K562 (cell line): ENCODE results near the gene SMARCD2. TPM values are rescaled to one million over a fixed set of nuclear protein-coding genes. Genes with fewer than 3 reads are reported as not detected.

Experiments
- FUS ChIP-seq: fragments of 200-400 bp; formaldehyde crosslinking; optimal IDR thresholded peaks from 2 replicates; pipeline ENCODE3; 2017; ENCODE audit warnings: low read depth, low read length
- HMGN3 ChIP-seq: IDR thresholded peaks from 2 replicates; pipeline ENCODE4 v1.6.1; 2011; ENCODE audit warnings: borderline replicate concordance, low read depth, mild to moderate bottlenecking, mixed read lengths, low read length; ENCODE audit not compliant: insufficient read length; ENCODE audit errors: extremely low read depth
- POLR2AphosphoS2 ChIP-seq: IDR thresholded peaks from 2 replicates; pipeline ENCODE4 v1.6.1; 2012; ENCODE audit warnings: low read length, improper control_type of control experiment
- POLR3G ChIP-seq: IDR thresholded peaks from 2 replicates; pipeline ENCODE4 v1.6.1; 2011; ENCODE audit not compliant: insufficient read length, insufficient replicate concordance; ENCODE audit errors: extremely low read depth
- SMARCE1 ChIP-seq: fragments of 450-650 bp; IDR thresholded peaks from 2 replicates; pipeline ENCODE4 v1.7.1; 2016; ENCODE audit warnings: mild to moderate bottlenecking
- SREBF2 ChIP-seq: sonication (generic); formaldehyde crosslinking; IDR thresholded peaks from 2 replicates; pipeline ENCODE4 v1.4.0; 2020; ENCODE audit warnings: mild to moderate bottlenecking, missing genetic modification reagents
- YBX1 ChIP-seq: fragments of 450-650 bp; IDR thresholded peaks from 2 replicates; pipeline ENCODE4 v1.7.1; 2016; ENCODE audit warnings: mild to moderate bottlenecking
- YY1 ChIP-seq, 3 experiments: IDR thresholded peaks; 2 replicates each; pipeline ENCODE4 v1.6.1; 2011; ENCODE audit warnings: low read length in 2 of 3, mild to moderate bottlenecking in 2 of 3, moderate library complexity in 2 of 3, borderline replicate concordance in 1 of 3, control low read depth in 1 of 3, low read depth in 1 of 3; ENCODE audit not compliant: insufficient read depth in 3 of 3, insufficient replicate concordance in 2 of 3, control insufficient read depth in 1 of 3, insufficient read length in 1 of 3; ENCODE audit errors: extremely low read depth in 1 of 3
- ZNF583 ChIP-seq: fragments of 250-450 bp; sonication (Bioruptor Pico); IDR thresholded peaks from 2 replicates; pipeline ENCODE4 v1.4.0; 2020
- polyA plus RNA-seq, 8 experiments: library from polyadenylated mRNA; depleted of rRNA in 4 of 8; stranded (reverse) in 5 of 8; unstranded in 3 of 8; fragments of >200 nt; fragmentation: Nextera tagmentation in 2 of 8; fragmentation: Illumina TruSeq in 1 of 8; extraction: Ambion mirVana in 2 of 8; extraction: Trizol in 1 of 8; gene quantifications; 2 replicates each; pipeline versions ENCODE4 v1.2.1 to v1.2.3, GENCODE V29; 2011 to 2014; ENCODE audit warnings: inconsistent platforms in 1 of 8, missing spikeins in 1 of 8
- total RNA-seq, 7 experiments: library from RNA; depleted of rRNA in 6 of 7; stranded (reverse); fragments of >200 nt in 6 of 7; fragmentation: Illumina TruSeq in 2 of 7; extraction: Trizol in 2 of 7; gene quantifications; 2 replicates each; pipeline versions ENCODE4 v1.2.1 to v1.2.3, GENCODE V29; 2011 to 2021; ENCODE audit warnings: low replicate concordance in 1 of 7
- TF ChIP-seq, protein P1 (sequence below): fragments of 150-350 bp; conservative IDR thresholded peaks from 2 replicates; pipeline ENCODE4 v1.6.1; 2014; ENCODE audit warnings: low read length
- TF ChIP-seq, protein P2 (sequence below), 2 experiments: fragments of 450-650 bp in 1 of 2; sonication (generic) in 1 of 2; formaldehyde crosslinking in 1 of 2; IDR thresholded peaks; 2 replicates each; pipeline versions ENCODE4 v1.7.1 to v1.9.0; 2016 to 2022; ENCODE audit warnings: inconsistent platforms in 1 of 2, mild to moderate bottlenecking in 1 of 2, missing genetic modification reagents in 1 of 2
- TF ChIP-seq, protein P3 (sequence below): sonication (generic); formaldehyde crosslinking; IDR thresholded peaks from 2 replicates; pipeline ENCODE4 v1.8.0; 2022; ENCODE audit warnings: mild to moderate bottlenecking, missing genetic modification reagents

SMARCD2 gene
- total and polyA plus RNA-seq, 9 of the 15 experiments (the other 6 are each of a cell fraction or from before 2014, with no cell fraction given): 1.7 to 114 (median 90.3) TPM

DNA sequence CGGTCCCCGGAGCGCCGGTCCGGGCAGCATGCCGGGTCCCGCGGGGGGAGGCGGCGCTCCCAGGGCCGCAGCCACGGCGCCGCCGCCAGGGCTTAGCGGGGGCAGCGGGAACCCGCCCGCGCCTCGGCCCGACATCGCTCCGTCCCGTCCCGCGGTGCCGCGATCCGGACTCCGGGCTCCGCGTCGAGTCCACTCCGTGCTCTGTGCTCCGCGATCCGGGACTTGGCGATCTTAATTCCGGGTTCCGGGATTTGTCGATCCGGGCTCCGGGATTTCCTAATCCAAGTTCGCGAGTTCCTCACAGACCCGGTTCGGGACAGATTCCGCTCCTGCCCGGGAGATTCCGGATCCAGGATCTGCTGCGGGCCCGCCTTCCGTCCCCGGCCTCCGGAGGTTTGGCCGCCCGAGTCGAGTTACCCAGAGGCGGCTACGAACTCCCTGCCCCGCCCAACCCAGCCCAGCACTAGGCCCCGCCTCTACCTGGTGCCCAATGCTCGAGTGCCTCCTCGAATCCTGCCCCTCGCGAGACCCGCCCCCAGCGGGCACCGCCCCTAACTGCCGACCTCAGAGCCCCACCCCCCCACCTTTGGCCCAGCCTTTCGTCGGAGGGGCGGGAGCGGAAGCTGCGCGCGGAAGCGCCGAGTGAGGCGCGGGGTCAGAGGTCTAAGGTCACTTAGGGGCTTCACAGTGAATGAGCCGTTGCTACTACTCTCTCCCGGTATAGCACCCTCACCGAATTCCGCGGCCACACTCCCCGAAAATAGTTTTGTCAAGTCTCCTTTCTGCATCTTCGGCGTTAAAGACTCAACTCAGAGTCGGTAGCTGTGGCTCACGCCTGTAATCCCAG is at the start of gene SMARCD2 (continued):
- TF ChIP-seq, protein P1, sequence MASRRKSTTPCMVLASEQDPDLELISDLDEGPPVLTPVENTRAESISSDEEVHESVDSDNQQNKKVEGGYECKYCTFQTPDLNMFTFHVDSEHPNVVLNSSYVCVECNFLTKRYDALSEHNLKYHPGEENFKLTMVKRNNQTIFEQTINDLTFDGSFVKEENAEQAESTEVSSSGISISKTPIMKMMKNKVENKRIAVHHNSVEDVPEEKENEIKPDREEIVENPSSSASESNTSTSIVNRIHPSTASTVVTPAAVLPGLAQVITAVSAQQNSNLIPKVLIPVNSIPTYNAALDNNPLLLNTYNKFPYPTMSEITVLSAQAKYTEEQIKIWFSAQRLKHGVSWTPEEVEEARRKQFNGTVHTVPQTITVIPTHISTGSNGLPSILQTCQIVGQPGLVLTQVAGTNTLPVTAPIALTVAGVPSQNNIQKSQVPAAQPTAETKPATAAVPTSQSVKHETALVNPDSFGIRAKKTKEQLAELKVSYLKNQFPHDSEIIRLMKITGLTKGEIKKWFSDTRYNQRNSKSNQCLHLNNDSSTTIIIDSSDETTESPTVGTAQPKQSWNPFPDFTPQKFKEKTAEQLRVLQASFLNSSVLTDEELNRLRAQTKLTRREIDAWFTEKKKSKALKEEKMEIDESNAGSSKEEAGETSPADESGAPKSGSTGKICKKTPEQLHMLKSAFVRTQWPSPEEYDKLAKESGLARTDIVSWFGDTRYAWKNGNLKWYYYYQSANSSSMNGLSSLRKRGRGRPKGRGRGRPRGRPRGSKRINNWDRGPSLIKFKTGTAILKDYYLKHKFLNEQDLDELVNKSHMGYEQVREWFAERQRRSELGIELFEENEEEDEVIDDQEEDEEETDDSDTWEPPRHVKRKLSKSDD: no peak; the same call in 1 of the 2 replicates
- TF ChIP-seq, protein P2, sequence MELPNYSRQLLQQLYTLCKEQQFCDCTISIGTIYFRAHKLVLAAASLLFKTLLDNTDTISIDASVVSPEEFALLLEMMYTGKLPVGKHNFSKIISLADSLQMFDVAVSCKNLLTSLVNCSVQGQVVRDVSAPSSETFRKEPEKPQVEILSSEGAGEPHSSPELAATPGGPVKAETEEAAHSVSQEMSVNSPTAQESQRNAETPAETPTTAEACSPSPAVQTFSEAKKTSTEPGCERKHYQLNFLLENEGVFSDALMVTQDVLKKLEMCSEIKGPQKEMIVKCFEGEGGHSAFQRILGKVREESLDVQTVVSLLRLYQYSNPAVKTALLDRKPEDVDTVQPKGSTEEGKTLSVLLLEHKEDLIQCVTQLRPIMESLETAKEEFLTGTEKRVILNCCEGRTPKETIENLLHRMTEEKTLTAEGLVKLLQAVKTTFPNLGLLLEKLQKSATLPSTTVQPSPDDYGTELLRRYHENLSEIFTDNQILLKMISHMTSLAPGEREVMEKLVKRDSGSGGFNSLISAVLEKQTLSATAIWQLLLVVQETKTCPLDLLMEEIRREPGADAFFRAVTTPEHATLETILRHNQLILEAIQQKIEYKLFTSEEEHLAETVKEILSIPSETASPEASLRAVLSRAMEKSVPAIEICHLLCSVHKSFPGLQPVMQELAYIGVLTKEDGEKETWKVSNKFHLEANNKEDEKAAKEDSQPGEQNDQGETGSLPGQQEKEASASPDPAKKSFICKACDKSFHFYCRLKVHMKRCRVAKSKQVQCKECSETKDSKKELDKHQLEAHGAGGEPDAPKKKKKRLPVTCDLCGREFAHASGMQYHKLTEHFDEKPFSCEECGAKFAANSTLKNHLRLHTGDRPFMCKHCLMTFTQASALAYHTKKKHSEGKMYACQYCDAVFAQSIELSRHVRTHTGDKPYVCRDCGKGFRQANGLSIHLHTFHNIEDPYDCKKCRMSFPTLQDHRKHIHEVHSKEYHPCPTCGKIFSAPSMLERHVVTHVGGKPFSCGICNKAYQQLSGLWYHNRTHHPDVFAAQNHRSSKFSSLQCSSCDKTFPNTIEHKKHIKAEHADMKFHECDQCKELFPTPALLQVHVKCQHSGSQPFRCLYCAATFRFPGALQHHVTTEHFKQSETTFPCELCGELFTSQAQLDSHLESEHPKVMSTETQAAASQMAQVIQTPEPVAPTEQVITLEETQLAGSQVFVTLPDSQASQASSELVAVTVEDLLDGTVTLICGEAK (IDR thresholded peaks at IDR 0.05): peak; percentile 94
- TF ChIP-seq, protein P2 (CRISPR knock-in tag; IDR thresholded peaks at IDR 0.05): no peak
- TF ChIP-seq, protein P3, sequence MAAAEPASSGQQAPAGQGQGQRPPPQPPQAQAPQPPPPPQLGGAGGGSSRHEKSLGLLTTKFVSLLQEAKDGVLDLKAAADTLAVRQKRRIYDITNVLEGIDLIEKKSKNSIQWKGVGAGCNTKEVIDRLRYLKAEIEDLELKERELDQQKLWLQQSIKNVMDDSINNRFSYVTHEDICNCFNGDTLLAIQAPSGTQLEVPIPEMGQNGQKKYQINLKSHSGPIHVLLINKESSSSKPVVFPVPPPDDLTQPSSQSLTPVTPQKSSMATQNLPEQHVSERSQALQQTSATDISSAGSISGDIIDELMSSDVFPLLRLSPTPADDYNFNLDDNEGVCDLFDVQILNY: peak; percentile 81; the same call in 1 of the 2 replicates
- TF ChIP-seq HMGN3 (peak; percentile 95), YY1 (IDR thresholded peaks at IDR 0.05; ENCODE audit: borderline replicate concordance in 1 of 3, control insufficient read depth in 1 of 3, extremely low read depth in 1 of 3, insufficient read depth in 3 of 3, insufficient read length in 1 of 3, insufficient replicate concordance in 2 of 3, low read depth in 1 of 3, low read length in 2 of 3) (peak in 2 of 3 experiments; percentile 88 to 90), FUS (peak; percentile 68), POLR2AphosphoS2 (no peak), YBX1 (no peak), SMARCE1 (peak; percentile 19), POLR3G (no peak), ZNF583 (CRISPR knock-in tag) (peak; percentile 84), SREBF2 (no peak)
